ENCODE data around the gene OR9G4.

The OR9G4 gene

GRCh38 chr11:56706486-56706885 lies 42.0 kb downstream of the OR9G4 start:
- Histone ChIP-seq H3K27ac (ENCODE audit: low read depth, low read length, poor library complexity, severe bottlenecking) (no peak overlapping the region), H3K27me3 (ENCODE audit: insufficient read depth, low read length) (no peaks in the 10 kb centered on the region), H3F3A (ENCODE audit: insufficient read depth, low read length) (no peaks in the 10 kb centered on the region), H3K9me3 (ENCODE audit: low read length) (no peaks in the 10 kb centered on the region), H2AFZ (ENCODE audit: low read length) (no peak overlapping the region), H3K9ac (ENCODE audit: low read length) (no peak overlapping the region), H3K4me3 (ENCODE audit: low read depth, low read length, poor library complexity, severe bottlenecking) (no peak overlapping the region), H3K79me2 (ENCODE audit: insufficient read depth, low read length) (no peaks in the 10 kb centered on the region), H3K4me1 (ENCODE audit: insufficient read depth, low read length, severe bottlenecking) (no peaks in the 10 kb centered on the region), H3K36me3 (ENCODE audit: insufficient read depth, low read length) (no peaks in the 10 kb centered on the region), H4K20me1 (ENCODE audit: insufficient read depth, low read length) (no peaks in the 10 kb centered on the region), H3K4me2 (ENCODE audit: low read length) (no peak overlapping the region), H3K9me2 (ENCODE audit: low read depth, low read length) (no peaks in the 10 kb centered on the region)
- TF ChIP-seq, protein P1, sequence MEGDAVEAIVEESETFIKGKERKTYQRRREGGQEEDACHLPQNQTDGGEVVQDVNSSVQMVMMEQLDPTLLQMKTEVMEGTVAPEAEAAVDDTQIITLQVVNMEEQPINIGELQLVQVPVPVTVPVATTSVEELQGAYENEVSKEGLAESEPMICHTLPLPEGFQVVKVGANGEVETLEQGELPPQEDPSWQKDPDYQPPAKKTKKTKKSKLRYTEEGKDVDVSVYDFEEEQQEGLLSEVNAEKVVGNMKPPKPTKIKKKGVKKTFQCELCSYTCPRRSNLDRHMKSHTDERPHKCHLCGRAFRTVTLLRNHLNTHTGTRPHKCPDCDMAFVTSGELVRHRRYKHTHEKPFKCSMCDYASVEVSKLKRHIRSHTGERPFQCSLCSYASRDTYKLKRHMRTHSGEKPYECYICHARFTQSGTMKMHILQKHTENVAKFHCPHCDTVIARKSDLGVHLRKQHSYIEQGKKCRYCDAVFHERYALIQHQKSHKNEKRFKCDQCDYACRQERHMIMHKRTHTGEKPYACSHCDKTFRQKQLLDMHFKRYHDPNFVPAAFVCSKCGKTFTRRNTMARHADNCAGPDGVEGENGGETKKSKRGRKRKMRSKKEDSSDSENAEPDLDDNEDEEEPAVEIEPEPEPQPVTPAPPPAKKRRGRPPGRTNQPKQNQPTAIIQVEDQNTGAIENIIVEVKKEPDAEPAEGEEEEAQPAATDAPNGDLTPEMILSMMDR (IDR thresholded peaks at IDR 0.05; ENCODE audit: low read length): no peak
- TF ChIP-seq EZH2 (IDR thresholded peaks at IDR 0.05; ENCODE audit: borderline replicate concordance, low read length): no peak

DNA sequence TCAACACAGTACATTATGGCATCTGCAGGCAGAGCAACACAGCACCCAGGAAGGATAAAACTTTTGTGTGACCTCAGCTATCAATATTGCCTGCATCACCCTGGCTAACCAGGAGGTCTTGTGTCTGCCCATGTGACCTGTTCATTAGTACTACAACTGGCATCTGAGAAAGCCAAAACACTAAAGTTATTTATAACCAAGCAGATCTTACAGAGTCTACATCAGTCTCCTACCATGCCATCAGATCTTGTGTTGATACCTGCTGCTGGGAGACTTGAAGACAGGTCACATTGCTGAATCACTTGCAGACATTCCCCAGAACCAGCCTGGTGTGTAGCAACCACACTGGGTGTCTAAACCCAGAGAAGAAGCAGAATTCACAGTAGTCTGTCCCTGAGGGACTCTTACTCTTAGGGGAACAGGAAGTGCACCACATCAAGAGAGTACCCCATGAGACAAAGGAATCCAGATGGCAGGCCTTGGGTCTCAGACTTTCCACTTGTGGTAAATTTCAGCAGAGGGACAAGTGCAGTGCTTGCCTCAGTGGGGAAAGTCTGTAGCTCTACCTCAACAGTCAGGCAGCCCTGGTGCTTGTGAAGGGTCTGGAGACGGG lies 42.6 kb downstream of the OR9G4 start:
- Histone ChIP-seq H2AFZ (ENCODE audit: low read length) (no peak overlapping the region), H4K20me1 (ENCODE audit: insufficient read depth, low read length) (no peaks in the 10 kb centered on the region), H3F3A (ENCODE audit: insufficient read depth, low read length) (no peaks in the 10 kb centered on the region), H3K4me2 (ENCODE audit: low read length) (no peak overlapping the region), H3K4me1 (ENCODE audit: insufficient read depth, low read length, severe bottlenecking) (no peaks in the 10 kb centered on the region), H3K9me2 (ENCODE audit: low read depth, low read length) (no peaks in the 10 kb centered on the region), H3K9me3 (ENCODE audit: low read length) (no peaks in the 10 kb centered on the region), H3K27ac (ENCODE audit: low read depth, low read length, poor library complexity, severe bottlenecking) (no peak overlapping the region), H3K9ac (ENCODE audit: low read length) (no peak overlapping the region), H3K79me2 (ENCODE audit: insufficient read depth, low read length) (no peaks in the 10 kb centered on the region), H3K27me3 (ENCODE audit: insufficient read depth, low read length) (no peaks in the 10 kb centered on the region), H3K36me3 (ENCODE audit: insufficient read depth, low read length) (no peaks in the 10 kb centered on the region), H3K4me3 (ENCODE audit: low read depth, low read length, poor library complexity, severe bottlenecking) (no peak overlapping the region)
- no peak for TF ChIP-seq EZH2 (IDR thresholded peaks at IDR 0.05; ENCODE audit: borderline replicate concordance, low read length)
- TF ChIP-seq, protein P1 (IDR thresholded peaks at IDR 0.05; ENCODE audit: low read length): no peak

DNA sequence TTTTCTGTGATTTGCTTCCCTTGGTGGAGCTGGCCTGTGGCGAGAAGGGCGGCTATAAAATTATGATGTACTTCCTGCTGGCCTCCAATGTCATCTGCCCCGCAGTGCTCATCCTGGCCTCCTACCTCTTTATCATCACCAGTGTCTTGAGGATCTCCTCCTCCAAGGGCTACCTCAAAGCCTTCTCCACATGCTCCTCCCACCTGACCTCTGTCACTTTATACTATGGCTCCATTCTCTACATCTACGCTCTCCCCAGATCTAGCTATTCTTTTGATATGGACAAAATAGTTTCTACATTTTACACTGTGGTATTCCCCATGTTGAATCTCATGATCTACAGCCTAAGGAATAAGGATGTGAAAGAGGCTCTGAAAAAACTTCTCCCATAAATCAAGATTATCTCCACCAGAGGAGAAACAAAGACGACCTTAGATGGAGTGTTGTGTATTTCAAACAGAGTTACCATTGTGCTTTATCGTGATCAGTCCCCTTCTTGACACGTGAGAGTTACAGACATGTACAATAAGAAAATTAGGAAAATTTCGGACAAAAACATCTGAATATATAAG lies 47.5 kb downstream of the OR9G4 start:
- Histone ChIP-seq H3K4me3 (ENCODE audit: low read depth, low read length, poor library complexity, severe bottlenecking) (no peak overlapping the region), H3K9me3 (ENCODE audit: low read length) (no peaks in the 10 kb centered on the region), H4K20me1 (ENCODE audit: insufficient read depth, low read length) (no peaks in the 10 kb centered on the region), H3K4me2 (ENCODE audit: low read length) (no peak overlapping the region), H3F3A (ENCODE audit: insufficient read depth, low read length) (no peaks in the 10 kb centered on the region), H3K36me3 (ENCODE audit: insufficient read depth, low read length) (no peaks in the 10 kb centered on the region), H2AFZ (ENCODE audit: low read length) (no peak overlapping the region), H3K9me2 (ENCODE audit: low read depth, low read length) (no peaks in the 10 kb centered on the region), H3K27me3 (ENCODE audit: insufficient read depth, low read length) (no peaks in the 10 kb centered on the region), H3K4me1 (ENCODE audit: insufficient read depth, low read length, severe bottlenecking) (no peaks in the 10 kb centered on the region), H3K27ac (ENCODE audit: low read depth, low read length, poor library complexity, severe bottlenecking) (no peak overlapping the region), H3K79me2 (ENCODE audit: insufficient read depth, low read length) (no peaks in the 10 kb centered on the region), H3K9ac (ENCODE audit: low read length) (no peak overlapping the region)
- TF ChIP-seq, protein P1 (IDR thresholded peaks at IDR 0.05; ENCODE audit: low read length): no peak
- TF ChIP-seq EZH2 (IDR thresholded peaks at IDR 0.05; ENCODE audit: borderline replicate concordance, low read length): no peak

Data from OCI-LY1 (cell line).